Karpas-422 (cell line): Measurements from ENCODE around the gene CDH2. TPM values are rescaled to one million over a fixed set of nuclear protein-coding genes. Genes with fewer than 3 reads are reported as not detected.

Experiments used
- DNase-seq: peaks from one replicate; pipeline ENCODE4 v3.0.0-alpha.2; 2015
- H2AFZ ChIP-seq: fragments of 200-600 bp; sonication (generic); 2 replicates; pipeline ENCODE4 v1.6.1; 2014; ENCODE audit warnings: antibody characterized with exemption, low read length, mixed read lengths
- H3K27ac ChIP-seq: fragments of 200-600 bp; sonication (generic); 2 replicates; pipeline ENCODE4 v1.5.1; 2014; ENCODE audit warnings: mild to moderate bottlenecking, low read length, moderate library complexity
- H3K27me3 ChIP-seq: fragments of 200-600 bp; sonication (generic); 2 replicates; pipeline ENCODE4 v1.6.1; 2014; ENCODE audit warnings: low read length, mixed read lengths
- H3K36me3 ChIP-seq: fragments of 200-600 bp; sonication (generic); 2 replicates; pipeline ENCODE4 v1.6.1; 2014; ENCODE audit warnings: low read length, mixed read lengths; ENCODE audit not compliant: insufficient read depth
- H3K4me1 ChIP-seq: fragments of 200-600 bp; sonication (generic); 2 replicates; pipeline ENCODE4 v1.6.1; 2014; ENCODE audit warnings: mild to moderate bottlenecking, low read length, mixed read lengths
- H3K4me2 ChIP-seq: fragments of 200-600 bp; sonication (generic); 2 replicates; pipeline ENCODE4 v1.6.1; 2014; ENCODE audit warnings: low read length, low read depth, mild to moderate bottlenecking; ENCODE audit not compliant: poor library complexity, severe bottlenecking
- H3K4me3 ChIP-seq: fragments of 200-600 bp; sonication (generic); 2 replicates; pipeline ENCODE4 v1.5.1; 2014; ENCODE audit warnings: mild to moderate bottlenecking, antibody characterized with exemption, low read length, mixed read lengths
- H3K79me2 ChIP-seq: fragments of 200-600 bp; sonication (generic); 2 replicates; pipeline ENCODE4 v1.6.1; 2014; ENCODE audit warnings: mild to moderate bottlenecking, low read length, mixed read lengths
- H3K9ac ChIP-seq: fragments of 200-600 bp; sonication (generic); 2 replicates; pipeline ENCODE4 v1.6.0; 2014; ENCODE audit warnings: low read length
- H3K9me2 ChIP-seq: fragments of 200-600 bp; sonication (generic), shearing (Covaris generic); replicated peaks from 2 replicates; pipeline ENCODE4 v1.6.0; 2014; ENCODE audit warnings: mild to moderate bottlenecking, low read length, moderate library complexity; ENCODE audit not compliant: insufficient read depth
- H3K9me3 ChIP-seq: fragments of 300-700, 200-600 bp; sonication (generic); 2 replicates; pipeline ENCODE4 v1.6.1; 2014; ENCODE audit warnings: low read length, mixed read lengths
- H4K20me1 ChIP-seq: fragments of 200-600 bp; sonication (generic); 2 replicates; pipeline ENCODE4 v1.6.1; 2014; ENCODE audit warnings: mild to moderate bottlenecking, antibody characterized with exemption, low read length, low read depth; ENCODE audit not compliant: insufficient read depth
- total RNA-seq: library from RNA; depleted of rRNA; stranded (reverse); fragments of >200 nt; shearing (Covaris generic); gene quantifications from 2 replicates; pipeline ENCODE4 v1.2.3, GENCODE V29; 2014; ENCODE audit warnings: low replicate concordance

CDH2 gene
- total RNA-seq, 1 experiment from 2014 or later, result not detected

- H3K36me3 ChIP-seq, result no peaks in the 10 kb centered on the region
- no peak overlapping the region for H3K27ac ChIP-seq
- no peaks in the 10 kb centered on the region for H3K9me2 ChIP-seq
- H3K4me2 ChIP-seq, result no peak overlapping the region
- no peaks in the 10 kb centered on the region for H4K20me1 ChIP-seq
- H3K4me1 ChIP-seq, result no peaks in the 10 kb centered on the region
- H3K4me3 ChIP-seq, result no peak overlapping the region
- no peak for DNase-seq
- no peaks in the 10 kb centered on the region for H3K27me3 ChIP-seq
- no peak overlapping the region for H3K9ac ChIP-seq
- H2AFZ ChIP-seq, result no peak overlapping the region
- H3K9me3 ChIP-seq, result peaks cover 7% of the 10 kb centered on the region
- no peaks in the 10 kb centered on the region for H3K79me2 ChIP-seq
Observed at GRCh38 chr18:28004606-28005005, 172.3 kb downstream of the CDH2 start.

GRCh38 chr18:28003451-28003850, 173.5 kb downstream of the CDH2 start:
- Histone ChIP-seq H4K20me1 (no peaks in the 10 kb centered on the region), H2AFZ (no peak overlapping the region), H3K4me1 (no peaks in the 10 kb centered on the region), H3K36me3 (no peaks in the 10 kb centered on the region), H3K79me2 (no peaks in the 10 kb centered on the region), H3K4me2 (no peak overlapping the region), H3K4me3 (no peak overlapping the region), H3K9ac (no peak overlapping the region), H3K27me3 (no peaks in the 10 kb centered on the region), H3K9me3 (peaks cover 7% of the 10 kb centered on the region), H3K9me2 (no peaks in the 10 kb centered on the region), H3K27ac (no peak overlapping the region)
- DNase-seq, result no peak

- Histone ChIP-seq H3K9me3 (peaks cover 12% of the 10 kb centered on the region; the same call in 1 of the 2 replicates), H3K27ac (no peak overlapping the region), H3K36me3 (no peaks in the 10 kb centered on the region), H3K4me1 (no peaks in the 10 kb centered on the region), H3K9ac (no peak overlapping the region), H3K4me2 (no peak overlapping the region), H4K20me1 (no peaks in the 10 kb centered on the region), H3K9me2 (no peaks in the 10 kb centered on the region), H3K4me3 (no peak overlapping the region), H3K27me3 (no peaks in the 10 kb centered on the region), H3K79me2 (no peaks in the 10 kb centered on the region), H2AFZ (no peak overlapping the region)
- no peak for DNase-seq
Observed at GRCh38 chr18:28002841-28003240, 174.1 kb downstream of the CDH2 start.

GRCh38 chr18:27996801-27997272, 180.1 kb downstream of the CDH2 start:
- H3K9ac ChIP-seq, result no peak overlapping the region
- no peak overlapping the region for H3K4me3 ChIP-seq
- no peak overlapping the region for H3K27ac ChIP-seq
- no peak overlapping the region for H2AFZ ChIP-seq
- no peaks in the 10 kb centered on the region for H3K79me2 ChIP-seq
- DNase-seq, result no peak
- no peaks in the 10 kb centered on the region for H3K27me3 ChIP-seq
- H3K9me2 ChIP-seq, result no peaks in the 10 kb centered on the region
- H3K9me3 ChIP-seq, result peaks cover 11% of the 10 kb centered on the region; the same call in 1 of the 2 replicates
- no peaks in the 10 kb centered on the region for H4K20me1 ChIP-seq
- no peak overlapping the region for H3K4me2 ChIP-seq
- no peaks in the 10 kb centered on the region for H3K36me3 ChIP-seq
- H3K4me1 ChIP-seq, result no peaks in the 10 kb centered on the region

- H4K20me1 ChIP-seq, result no peaks in the 10 kb centered on the region
- H3K27me3 ChIP-seq, result no peaks in the 10 kb centered on the region
- peaks cover 11% of the 10 kb centered on the region; the same call in 1 of the 2 replicates for H3K9me3 ChIP-seq
Observed at GRCh38 chr18:27995770-27996502, 181.0 kb downstream of the CDH2 start.

GRCh38 chr18:27994571-27994970, 182.4 kb downstream of the CDH2 start:
- H3K79me2 ChIP-seq, result no peaks in the 10 kb centered on the region
- H3K27me3 ChIP-seq, result no peaks in the 10 kb centered on the region
- no peak overlapping the region for H3K9ac ChIP-seq
- no peaks in the 10 kb centered on the region for H3K4me1 ChIP-seq
- H3K9me2 ChIP-seq, result no peaks in the 10 kb centered on the region
- no peak for DNase-seq
- no peaks in the 10 kb centered on the region for H3K36me3 ChIP-seq
- no peak overlapping the region for H3K27ac ChIP-seq
- H3K9me3 ChIP-seq, result peaks cover 8% of the 10 kb centered on the region; the same call in 1 of the 2 replicates
- no peak overlapping the region for H3K4me2 ChIP-seq
- no peak overlapping the region for H3K4me3 ChIP-seq
- H4K20me1 ChIP-seq, result no peaks in the 10 kb centered on the region
- no peak overlapping the region for H2AFZ ChIP-seq

More at GRCh38 chr18:27995770-27996502, 181.0 kb downstream of the CDH2 start:
- Histone ChIP-seq H3K27ac (no peak overlapping the region), H3K9ac (no peak overlapping the region), H3K79me2 (no peaks in the 10 kb centered on the region), H3K4me3 (no peak overlapping the region), H2AFZ (no peak overlapping the region), H3K4me2 (no peak overlapping the region), H3K9me2 (no peaks in the 10 kb centered on the region), H3K4me1 (no peaks in the 10 kb centered on the region), H3K36me3 (no peaks in the 10 kb centered on the region)
- no peak for DNase-seq

- Histone ChIP-seq H3K9me3 (peaks cover 4% of the 10 kb centered on the region; the same call in 1 of the 2 replicates), H3K4me3 (no peak overlapping the region), H3K4me2 (no peak overlapping the region), H3K36me3 (no peaks in the 10 kb centered on the region), H3K9me2 (no peaks in the 10 kb centered on the region), H3K9ac (no peak overlapping the region), H3K27ac (no peak overlapping the region), H3K4me1 (no peaks in the 10 kb centered on the region), H2AFZ (no peak overlapping the region), H3K79me2 (no peaks in the 10 kb centered on the region), H3K27me3 (no peaks in the 10 kb centered on the region), H4K20me1 (no peaks in the 10 kb centered on the region)
- DNase-seq, result no peak
Observed at GRCh38 chr18:27991391-27991790, 185.5 kb downstream of the CDH2 start.

- no peaks in the 10 kb centered on the region for H3K79me2 ChIP-seq
- no peak for DNase-seq
- no peaks in the 10 kb centered on the region for H3K9me2 ChIP-seq
- H3K4me1 ChIP-seq, result no peaks in the 10 kb centered on the region
- no peaks in the 10 kb centered on the region for H3K36me3 ChIP-seq
- no peak overlapping the region for H3K27ac ChIP-seq
- no peaks in the 10 kb centered on the region for H3K9me3 ChIP-seq
- no peaks in the 10 kb centered on the region for H4K20me1 ChIP-seq
- H3K27me3 ChIP-seq, result no peaks in the 10 kb centered on the region
- H3K4me2 ChIP-seq, result no peak overlapping the region
- H3K9ac ChIP-seq, result no peak overlapping the region
- H2AFZ ChIP-seq, result no peak overlapping the region
- H3K4me3 ChIP-seq, result no peak overlapping the region
Observed at GRCh38 chr18:27985832-27986231, 191.1 kb downstream of the CDH2 start.
